DMS114 treated with DMSO at 0.1 percent for 48 hours (cell line): ENCODE data around the gene TBC1D14.
"Not testable (repeated sequence)": the region's sequence is repeated elsewhere in the genome, so short reads cannot be mapped to it uniquely, and the experiment has no call there.

Experiments used
- DNase-seq: peaks from one replicate; lab custom pipeline; 2025; ENCODE audit not compliant: unreplicated experiment; lab: John Stamatoyannopoulos, UW

Gene TBC1D14

GRCh38 chr4:6889736-6890324, 19.8 kb upstream of the TBC1D14 start:
- DNase-seq: no peak

GRCh38 chr4:6890358-6890757, 19.3 kb upstream of the TBC1D14 start:
- DNase-seq: no peak

GRCh38 chr4:6890971-6891370, 18.7 kb upstream of the TBC1D14 start:
- not testable (repeated sequence) for DNase-seq

- DNase-seq: no peak
Observed at GRCh38 chr4:6891436-6892170, 18.0 kb upstream of the TBC1D14 start.

- no peak for DNase-seq
Observed at GRCh38 chr4:6892190-6892908, 17.3 kb upstream of the TBC1D14 start.

GRCh38 chr4:6892909-6893202, 16.8 kb upstream of the TBC1D14 start:
- no peak for DNase-seq

GRCh38 chr4:6893449-6894085, 16.1 kb upstream of the TBC1D14 start:
- no peak for DNase-seq

GRCh38 chr4:6894086-6894478, 15.5 kb upstream of the TBC1D14 start:
- DNase-seq: no peak

GRCh38 chr4:6894528-6895498, 14.8 kb upstream of the TBC1D14 start:
- DNase-seq: no peak

GRCh38 chr4:6896035-6896434, 13.6 kb upstream of the TBC1D14 start:
- no peak for DNase-seq

- DNase-seq: no peak
Observed at GRCh38 chr4:6898763-6899162, 10.9 kb upstream of the TBC1D14 start.

- no peak for DNase-seq
Observed at GRCh38 chr4:6900181-6900812, 9.3 kb upstream of the TBC1D14 start.

- DNase-seq: no peak
Observed at GRCh38 chr4:6900956-6901355, 8.7 kb upstream of the TBC1D14 start.

GRCh38 chr4:6901669-6902317, 7.8 kb upstream of the TBC1D14 start:
- no peak for DNase-seq

GRCh38 chr4:6902318-6903042, 7.1 kb upstream of the TBC1D14 start:
- no peak for DNase-seq

- DNase-seq: no peak
Observed at GRCh38 chr4:6905516-6906445, 3.8 kb upstream of the TBC1D14 start.

GRCh38 chr4:6906486-6906885, 3.1 kb upstream of the TBC1D14 start:
- not testable (repeated sequence) for DNase-seq

GRCh38 chr4:6907658-6908191, 1.9 kb upstream of the TBC1D14 start:
- DNase-seq: no peak
